ENCODE measurements around the gene SACM1L. TPM values are rescaled to one million over a fixed set of nuclear protein-coding genes. Genes with fewer than 3 reads are reported as not detected.
"Not testable (repeated sequence)": the region's sequence is repeated elsewhere in the genome, so short reads cannot be mapped to it uniquely, and the experiment has no call there.

The SACM1L gene
- total and polyA plus RNA-seq, 2 of the 8 experiments (the other 6 are each of a cell fraction or from before 2014, with no cell fraction given): 20.1 to 61.0 TPM

- H3K14ac ChIP-seq (ENCODE audit: insufficient read length); H3K4ac ChIP-seq (replicated peaks; ENCODE audit: insufficient read length, low read depth, low read length); FAIRE-seq; H3K9me3 ChIP-seq (ENCODE audit: insufficient read depth in 2 of 2, low read depth in 1 of 2, low read length in 1 of 2); H2BK15ac ChIP-seq (ENCODE audit: low read length); H3K4me1 ChIP-seq (replicated peaks in 1 of 4; ENCODE audit: control insufficient read depth in 3 of 4, insufficient read depth in 4 of 4, low read length in 3 of 4); H3K9ac ChIP-seq (replicated peaks in 1 of 4; ENCODE audit: extremely low read depth in 1 of 4, low read depth in 3 of 4, low read length in 3 of 4); H3K79me1 ChIP-seq (ENCODE audit: low read depth, low read length); H2BK12ac ChIP-seq (ENCODE audit: low read depth, low read length); H3K18ac ChIP-seq (ENCODE audit: extremely low read depth, low read length); H2AFZ ChIP-seq (ENCODE audit: low read length); H2BK5ac ChIP-seq (ENCODE audit: low read depth, low read length); H3K27ac ChIP-seq (ENCODE audit: low read depth, low read length); H3K4me3 ChIP-seq (ENCODE audit: extremely low read depth in 1 of 4, insufficient read depth in 2 of 4, low read depth in 3 of 4, low read length in 4 of 4); H2BK120ac ChIP-seq (replicated peaks; ENCODE audit: low read depth, low read length); H3K36me3 ChIP-seq (ENCODE audit: control insufficient read depth in 2 of 4, insufficient read depth in 4 of 4, low read length in 3 of 4); H3K23me2 ChIP-seq (ENCODE audit: low read depth, low read length); H3K56ac ChIP-seq (replicated peaks; ENCODE audit: insufficient read length, low read depth, low read length); H3K4me2 ChIP-seq (ENCODE audit: insufficient read depth in 1 of 2, low read depth in 2 of 2, low read length in 2 of 2); H4K20me1 ChIP-seq (replicated peaks in 1 of 2; ENCODE audit: control insufficient read depth in 1 of 2, insufficient read depth in 2 of 2, low read length in 2 of 2); H3K79me2 ChIP-seq (ENCODE audit: control insufficient read depth in 1 of 2, insufficient read depth in 2 of 2, low read length in 2 of 2); H3K23ac ChIP-seq (ENCODE audit: insufficient read length); H3K27me3 ChIP-seq (replicated peaks in 1 of 4; ENCODE audit: control insufficient read depth in 3 of 4, extremely low read depth in 1 of 4, insufficient read depth in 3 of 4, low read length in 3 of 4); H4K91ac ChIP-seq (replicated peaks; ENCODE audit: insufficient read length, low read length); H4K8ac ChIP-seq (ENCODE audit: extremely low read depth, insufficient read depth, low read length); H2AK5ac ChIP-seq (ENCODE audit: low read depth, low read length); H4K5ac ChIP-seq (ENCODE audit: insufficient read length, low read depth, low read length); DNase-seq (ENCODE audit: low read depth in 1 of 2, low spot score in 2 of 2); H2BK20ac ChIP-seq (ENCODE audit: low read length); POLR2A ChIA-PET (ENCODE audit: partially characterized antibody): not testable (repeated sequence)
- CTCF ChIA-PET (ENCODE audit: partially characterized antibody): interaction anchor here (0.6 kb wide), 2 partner anchors 358 to 461 kb away, joined by 3 read pairs; no protein-coding TSS in a partner anchor
- 83% methylated on average over 7 of the region's 7 CpGs; no CpG with 5 or more reads in 1 of the 2 experiments for WGBS, 2 experiments (ENCODE audit: extremely low coverage in 1 of 2, insufficient coverage in 1 of 2, insufficient read length in 1 of 2, insufficient replicate concordance in 2 of 2, low coverage in 1 of 2, low lambda C conversion rate in 2 of 2, missing lambda C conversion rate in 1 of 2)
These were observed 67.9 kb downstream of the SACM1L start for GRCh38 chr3:45757141-45757540.

Data from H1 (cell line).